IPS DF 6.9 (cell line): ENCODE data around the gene CD151.

Experiments
- DNase-seq: peaks from one replicate; pipeline ENCODE4 v3.0.0-alpha.2; 2013; ENCODE audit warnings: low read depth, low spot score
- H3K27ac ChIP-seq: one replicate; pipeline ENCODE4 v1.5.1; 2013; ENCODE audit warnings: low read length, control low read depth
- H3K27me3 ChIP-seq: 2 replicates; pipeline ENCODE4 v1.6.1; 2013; ENCODE audit warnings: mild to moderate bottlenecking, low read length; ENCODE audit not compliant: control insufficient read depth, insufficient read depth
- H3K36me3 ChIP-seq: 2 replicates; pipeline ENCODE4 v1.6.1; 2013; ENCODE audit warnings: low read length; ENCODE audit not compliant: control insufficient read depth, insufficient read depth
- H3K4me1 ChIP-seq: 2 replicates; pipeline ENCODE4 v1.6.1; 2013; ENCODE audit warnings: low read length; ENCODE audit not compliant: control insufficient read depth, insufficient read depth
- H3K4me3 ChIP-seq: 2 replicates; pipeline ENCODE4 v1.5.1; 2013; ENCODE audit warnings: mild to moderate bottlenecking, low read length
- H3K9me3 ChIP-seq: 2 replicates; pipeline ENCODE4 v1.6.1; 2013; ENCODE audit warnings: low read length, inconsistent platforms; ENCODE audit not compliant: control insufficient read depth, insufficient read depth
- WGBS: extraction: QIAGEN DNeasy Blood & Tissue Kit; methylation state at CpG from one replicate; pipeline ENCODE4 v1.1.7; 2013; ENCODE audit warnings: mixed read lengths, missing lambda C conversion rate; ENCODE audit not compliant: insufficient read length, insufficient coverage; 5-methylcytosine and 5-hydroxymethylcytosine counted together

Gene CD151

DNA sequence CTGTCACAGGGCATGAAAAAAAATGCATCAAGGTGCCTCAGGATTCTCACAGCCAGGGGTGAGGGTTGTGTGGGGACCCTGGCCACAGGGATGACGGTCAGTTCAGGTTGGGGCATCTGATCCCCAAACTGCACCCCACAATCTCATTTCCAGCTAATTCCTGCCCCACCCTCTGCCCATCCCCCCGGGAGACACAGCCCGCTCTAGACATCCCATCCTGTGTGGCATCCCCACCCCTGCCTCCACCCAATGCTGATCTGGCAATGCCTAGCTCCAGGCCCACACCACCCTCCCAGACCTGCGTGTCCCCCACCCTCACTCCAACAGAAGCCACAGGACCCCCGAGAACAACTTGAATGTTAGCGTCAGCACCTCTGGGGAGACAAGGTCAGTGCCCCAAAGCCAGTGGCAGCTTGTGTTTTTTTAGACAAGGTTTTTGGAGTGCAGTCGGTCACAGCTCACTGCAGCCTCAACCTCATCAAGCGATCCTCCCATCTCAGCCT lies 35.2 kb downstream of the CD151 start:
- Histone ChIP-seq H3K4me3 (no peak overlapping the region), H3K9me3 (no peaks in the 10 kb centered on the region), H3K27ac (no peak overlapping the region), H3K36me3 (peaks cover 14% of the 10 kb centered on the region; the same call in 1 of the 2 replicates), H3K27me3 (no peaks in the 10 kb centered on the region), H3K4me1 (peaks cover 6% of the 10 kb centered on the region; the same call in 1 of the 2 replicates)
- no CpG with 5 or more reads among the region's 8 CpGs for WGBS
- no peak for DNase-seq

DNA sequence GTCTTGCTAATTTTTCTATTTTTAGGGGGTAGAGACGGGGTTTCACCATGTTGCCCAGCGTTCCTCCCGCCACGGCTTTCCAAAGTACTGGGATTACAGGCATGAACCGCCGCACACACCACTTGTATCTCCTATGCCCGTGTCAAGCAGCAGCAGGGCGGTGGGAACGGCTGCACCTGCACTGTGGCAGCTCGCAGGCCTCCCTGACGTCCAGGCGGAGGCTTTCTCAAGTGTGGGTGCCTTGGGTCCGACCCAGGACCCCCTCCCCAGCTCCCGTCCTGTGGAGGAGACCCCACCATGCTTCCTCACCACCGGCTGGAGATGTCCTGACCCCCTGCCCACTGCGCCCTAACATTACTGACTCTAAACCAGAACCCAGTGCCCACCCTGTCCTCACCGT lies 35.6 kb downstream of the CD151 start:
- Histone ChIP-seq H3K9me3 (no peaks in the 10 kb centered on the region), H3K4me3 (no peak overlapping the region), H3K36me3 (peaks cover 14% of the 10 kb centered on the region; the same call in 1 of the 2 replicates), H3K27ac (no peak overlapping the region), H3K27me3 (no peaks in the 10 kb centered on the region), H3K4me1 (peaks cover 3% of the 10 kb centered on the region; the same call in 1 of the 2 replicates)
- no CpG with 5 or more reads among the region's 17 CpGs for WGBS
- no peak for DNase-seq

DNA sequence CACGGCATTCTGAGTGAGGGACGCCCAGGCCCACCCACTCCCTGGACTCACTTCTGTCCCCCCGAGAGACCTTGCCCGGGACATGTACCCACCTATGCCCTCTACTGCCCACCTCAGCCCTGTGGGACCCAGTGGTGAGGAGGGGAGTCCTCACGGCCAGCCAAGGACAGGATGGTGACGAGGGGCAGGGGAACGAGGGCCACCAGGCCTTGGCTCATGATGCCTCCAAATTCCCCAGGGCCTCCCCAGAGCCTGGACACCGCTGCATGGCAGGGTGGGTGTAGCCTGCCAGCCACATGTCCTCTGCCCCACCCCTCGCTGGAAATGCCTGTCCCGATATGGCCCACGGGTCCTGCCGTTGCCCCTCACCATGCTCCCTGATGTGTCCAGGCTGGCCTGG lies 36.0 kb downstream of the CD151 start:
- Histone ChIP-seq H3K9me3 (no peaks in the 10 kb centered on the region), H3K27ac (no peak overlapping the region), H3K36me3 (peaks cover 14% of the 10 kb centered on the region; the same call in 1 of the 2 replicates), H3K27me3 (no peaks in the 10 kb centered on the region), H3K4me3 (no peak overlapping the region), H3K4me1 (peaks cover 3% of the 10 kb centered on the region; the same call in 1 of the 2 replicates)
- no CpG with 5 or more reads among the region's 12 CpGs for WGBS
- no peak for DNase-seq

DNA sequence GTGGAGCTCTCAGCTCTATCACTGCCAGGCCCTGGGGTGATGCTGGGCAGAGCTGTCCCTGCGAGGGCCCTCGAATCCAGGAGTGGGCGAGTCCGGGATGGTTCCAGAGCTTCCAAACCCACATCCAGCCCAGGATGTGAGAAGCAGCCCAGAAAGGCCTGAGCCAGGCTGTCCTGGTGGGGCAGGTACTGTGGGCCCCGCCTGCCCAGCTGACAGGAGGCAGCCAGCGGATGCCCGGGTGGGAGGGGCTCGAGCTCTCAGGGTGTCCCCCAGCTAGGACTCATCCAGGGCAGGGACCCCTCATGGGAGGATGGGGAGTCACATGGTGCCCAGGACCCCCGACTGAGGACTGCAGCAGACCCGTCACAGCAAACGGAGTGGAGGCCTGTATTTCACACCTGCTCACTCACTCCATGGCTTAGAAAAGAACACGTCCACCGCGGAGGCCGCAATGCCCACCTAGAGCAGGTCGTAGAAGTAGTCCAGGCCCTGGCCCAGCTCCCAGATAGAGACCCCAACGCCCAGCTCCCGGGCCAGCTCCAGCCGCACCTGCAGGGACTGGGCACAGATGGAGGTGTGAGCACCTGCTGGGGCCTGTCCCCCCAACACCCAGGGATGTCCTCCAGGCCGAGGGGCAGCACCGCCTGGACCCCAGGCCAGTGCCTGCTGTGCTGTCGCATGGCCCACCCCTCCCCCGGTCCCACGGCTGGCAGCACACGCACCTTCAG lies 36.8 kb downstream of the CD151 start:
- no CpG with 5 or more reads among the region's 25 CpGs for WGBS
- peaks cover 3% of the 10 kb centered on the region; the same call in 1 of the 2 replicates for H3K4me1 ChIP-seq
- H3K36me3 ChIP-seq = peaks cover 14% of the 10 kb centered on the region; the same call in 1 of the 2 replicates
- no peaks in the 10 kb centered on the region for H3K9me3 ChIP-seq
- no peak overlapping the region for H3K4me3 ChIP-seq
- H3K27me3 ChIP-seq = no peaks in the 10 kb centered on the region
- H3K27ac ChIP-seq = no peak overlapping the region
- no peak for DNase-seq

DNA sequence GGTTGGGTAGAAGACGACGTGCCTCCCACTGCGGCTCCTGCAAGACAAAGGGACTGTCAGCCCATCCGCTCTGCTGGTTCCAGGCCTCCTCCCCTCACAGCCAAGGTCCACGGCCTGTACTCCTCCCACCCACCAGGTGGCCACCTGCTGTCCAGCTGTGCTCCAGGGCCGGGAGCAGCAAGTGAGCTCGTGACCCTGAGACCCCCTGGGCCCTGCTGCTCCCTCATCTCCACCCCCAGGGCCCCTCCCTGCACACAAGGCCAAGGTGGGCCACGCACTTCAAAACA lies 37.3 kb downstream of the CD151 start:
- Histone ChIP-seq H3K9me3 (no peaks in the 10 kb centered on the region), H3K36me3 (peaks cover 14% of the 10 kb centered on the region; the same call in 1 of the 2 replicates), H3K27ac (no peak overlapping the region), H3K4me1 (peaks cover 2% of the 10 kb centered on the region; the same call in 1 of the 2 replicates), H3K4me3 (no peak overlapping the region), H3K27me3 (no peaks in the 10 kb centered on the region)
- DNase-seq = no peak
- WGBS = no CpG with 5 or more reads among the region's 8 CpGs

DNA sequence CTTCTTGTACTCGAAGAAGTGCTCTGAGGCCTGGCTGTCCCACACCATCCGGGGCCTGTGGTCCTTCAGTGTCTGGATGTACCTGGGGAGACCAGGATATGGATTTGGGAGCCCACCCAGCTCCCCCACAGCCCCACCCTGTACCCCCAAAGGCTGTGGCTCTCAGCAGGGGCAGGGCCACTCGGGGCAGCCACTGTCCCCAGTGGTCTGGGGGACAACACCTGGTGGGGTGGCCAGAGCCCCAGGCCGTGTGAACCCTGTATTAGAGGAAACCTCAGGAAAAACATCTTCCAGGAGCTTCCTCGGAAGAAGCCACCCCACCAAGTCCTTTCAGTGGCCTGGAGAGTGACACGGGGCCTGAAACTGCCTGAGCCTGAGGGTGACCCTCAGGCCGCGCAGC lies 37.7 kb downstream of the CD151 start:
- Histone ChIP-seq H3K4me3 (no peak overlapping the region), H3K9me3 (no peaks in the 10 kb centered on the region), H3K27me3 (no peaks in the 10 kb centered on the region), H3K27ac (no peak overlapping the region), H3K4me1 (peaks cover 2% of the 10 kb centered on the region; the same call in 1 of the 2 replicates), H3K36me3 (peaks cover 14% of the 10 kb centered on the region; the same call in 1 of the 2 replicates)
- DNase-seq = no peak
- no CpG with 5 or more reads among the region's 8 CpGs for WGBS

DNA sequence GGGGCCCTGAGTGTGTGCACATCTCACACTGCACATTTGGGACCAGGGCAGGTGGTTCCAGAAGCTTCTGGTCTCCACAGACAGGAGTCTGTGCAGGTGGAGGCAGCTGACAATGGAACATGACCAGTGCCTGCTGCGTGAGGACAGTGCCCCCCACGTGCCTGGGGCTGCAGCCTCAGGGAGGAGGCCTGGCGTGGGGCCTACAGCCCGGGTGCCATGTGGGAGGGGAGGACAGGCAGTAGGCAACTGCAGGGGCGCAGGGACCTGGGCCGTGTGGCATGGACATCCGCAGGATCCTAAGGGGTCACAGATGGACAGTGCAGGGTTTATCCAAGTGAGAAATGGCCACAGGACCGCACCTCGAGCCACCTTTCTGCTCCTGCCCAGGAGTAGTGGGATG lies 38.7 kb downstream of the CD151 start:
- peaks cover 12% of the 10 kb centered on the region; the same call in 1 of the 2 replicates for H3K36me3 ChIP-seq
- H3K27ac ChIP-seq = no peak overlapping the region
- peaks cover 2% of the 10 kb centered on the region for H3K4me1 ChIP-seq
- no CpG with 5 or more reads among the region's 9 CpGs for WGBS
- no peak overlapping the region for H3K4me3 ChIP-seq
- H3K9me3 ChIP-seq = no peaks in the 10 kb centered on the region
- no peak for DNase-seq
- no peaks in the 10 kb centered on the region for H3K27me3 ChIP-seq

DNA sequence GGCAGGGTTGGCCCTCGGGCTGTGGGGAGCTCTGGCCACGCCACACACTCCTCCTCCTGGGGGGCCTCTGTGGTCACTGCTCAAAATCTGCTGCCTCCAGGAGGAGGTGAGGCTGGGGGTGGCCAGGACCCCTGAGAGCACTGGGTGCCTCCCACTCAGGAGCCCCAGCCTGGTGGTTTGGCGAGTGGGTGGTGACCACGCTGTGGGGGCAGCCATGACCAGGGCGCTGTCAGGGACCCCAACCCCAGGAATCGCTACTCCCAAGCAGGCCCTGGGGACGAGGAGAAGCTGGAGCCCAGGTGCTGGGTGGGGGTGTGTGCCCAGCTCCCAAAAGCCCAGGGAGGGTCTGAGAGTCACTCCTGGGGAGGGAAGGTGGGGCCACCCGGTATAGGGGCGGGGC lies 40.0 kb downstream of the CD151 start:
- Histone ChIP-seq H3K36me3 (peaks cover 14% of the 10 kb centered on the region; the same call in 1 of the 2 replicates), H3K27ac (no peak overlapping the region), H3K27me3 (no peaks in the 10 kb centered on the region), H3K4me1 (peaks cover 2% of the 10 kb centered on the region), H3K4me3 (no peak overlapping the region), H3K9me3 (no peaks in the 10 kb centered on the region)
- no CpG with 5 or more reads among the region's 9 CpGs for WGBS
- no peak for DNase-seq

DNA sequence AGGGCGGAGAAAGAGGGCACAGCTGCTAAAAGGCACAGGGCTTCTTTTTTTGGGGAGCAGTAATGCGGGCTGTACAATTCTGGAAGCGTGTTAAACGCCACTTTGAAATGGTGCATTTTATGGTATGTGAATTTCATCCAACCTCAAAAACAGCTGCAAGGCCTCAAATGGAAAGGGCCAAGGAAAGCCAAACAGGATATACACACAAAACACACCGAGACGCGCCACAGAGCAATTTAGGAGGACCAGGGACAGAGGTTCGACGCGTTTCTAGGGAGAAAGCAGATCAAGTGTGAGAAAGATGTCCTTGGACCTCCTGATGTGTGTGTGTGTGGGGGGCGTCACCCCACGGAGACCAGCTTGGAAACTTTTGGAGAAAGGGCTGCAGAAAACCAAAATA lies 41.0 kb downstream of the CD151 start:
- Histone ChIP-seq H3K4me1 (peaks cover 2% of the 10 kb centered on the region), H3K27me3 (no peaks in the 10 kb centered on the region), H3K9me3 (no peaks in the 10 kb centered on the region), H3K36me3 (peaks cover 14% of the 10 kb centered on the region; the same call in 1 of the 2 replicates), H3K27ac (no peak overlapping the region), H3K4me3 (no peak overlapping the region)
- no CpG with 5 or more reads among the region's 12 CpGs for WGBS
- no peak for DNase-seq

DNA sequence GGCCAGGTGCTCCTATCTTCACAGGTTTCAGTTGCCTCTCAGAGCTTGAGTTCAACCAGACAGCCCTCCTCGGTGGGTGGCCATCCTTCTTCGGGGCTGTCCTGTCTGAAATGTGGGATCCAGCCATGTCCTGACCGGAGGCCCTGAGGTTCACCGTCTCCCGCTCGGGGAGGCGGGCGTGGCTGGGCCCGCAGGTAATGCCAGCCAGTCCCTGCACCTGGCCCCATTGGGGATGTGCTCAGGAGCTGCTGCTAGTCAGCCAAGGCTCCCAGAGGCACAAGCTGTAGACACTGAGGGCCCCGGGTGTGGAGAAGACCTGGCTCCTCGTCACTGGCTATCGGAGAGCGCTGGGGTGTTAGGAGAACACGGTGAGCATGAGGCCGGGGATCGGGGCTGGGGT lies 42.5 kb downstream of the CD151 start:
- Histone ChIP-seq H3K9me3 (no peaks in the 10 kb centered on the region), H3K27me3 (no peaks in the 10 kb centered on the region), H3K4me3 (no peak overlapping the region), H3K4me1 (peaks cover under 1% of the 10 kb centered on the region), H3K27ac (no peak overlapping the region), H3K36me3 (peaks cover 11% of the 10 kb centered on the region; the same call in 1 of the 2 replicates)
- no peak for DNase-seq
- WGBS = no CpG with 5 or more reads among the region's 16 CpGs
